Stimulated activated naive CD8-positive, alpha-beta T cell treated with anti-CD3 and anti-CD28 coated beads, Interleukin-15, Interleukin-2, amounts not matched to agents 100 ng/mL and 50 ng/mL, for 24 hours (primary cell): ENCODE measurements around the gene POLD2.

Source experiments
- H3K27ac Mint-ChIP-seq: one replicate; pipeline ENCODE4 v1.8.0; 2021; ENCODE audit warnings: mild to moderate bottlenecking, mixed read lengths
- H3K27me3 Mint-ChIP-seq: one replicate; pipeline ENCODE4 v1.8.0; 2021; ENCODE audit warnings: mixed read lengths
- H3K36me3 Mint-ChIP-seq: one replicate; pipeline ENCODE4 v1.8.0; 2021; ENCODE audit warnings: low read depth, mixed read lengths
- H3K4me1 Mint-ChIP-seq: one replicate; pipeline ENCODE4 v1.8.0; 2021; ENCODE audit warnings: low read depth, mixed read lengths
- H3K4me3 Mint-ChIP-seq: one replicate; pipeline ENCODE4 v1.8.0; 2021; ENCODE audit warnings: mild to moderate bottlenecking, mixed read lengths
- H3K9me3 Mint-ChIP-seq: one replicate; pipeline ENCODE4 v1.8.0; 2021; ENCODE audit warnings: mixed read lengths

Gene POLD2

DNA sequence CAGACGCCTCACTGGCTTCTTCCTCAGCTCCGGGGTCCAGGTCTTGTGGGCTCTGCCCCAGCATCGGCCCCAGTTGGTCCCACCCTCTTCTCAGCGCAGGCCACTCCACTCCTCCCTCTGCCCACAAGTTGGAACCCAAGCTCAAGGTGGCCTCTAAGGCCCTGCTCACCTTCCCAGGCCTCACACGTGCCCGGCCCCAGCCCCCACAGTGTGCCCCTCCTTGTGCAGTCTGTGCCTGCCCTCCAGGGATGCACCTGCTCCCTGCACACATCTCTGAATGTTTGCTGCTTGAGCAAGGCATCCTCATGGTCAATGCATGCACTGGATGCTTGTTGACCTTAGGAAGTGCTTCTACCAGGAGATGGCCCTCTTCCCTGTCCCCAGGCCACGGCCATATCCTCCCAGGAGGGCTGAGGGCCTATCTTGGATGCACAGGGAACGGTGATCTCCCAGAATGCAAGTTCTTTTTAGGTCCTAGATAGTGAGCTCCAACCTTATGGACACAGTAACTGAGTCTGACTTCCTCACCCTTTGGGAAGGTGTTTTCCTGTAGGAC lies 26.9 kb downstream of the POLD2 start:
- no peaks in the 10 kb centered on the region for H3K27me3 Mint-ChIP-seq
- no peaks in the 10 kb centered on the region for H3K9me3 Mint-ChIP-seq
- no peak overlapping the region for H3K4me3 Mint-ChIP-seq
- H3K4me1 Mint-ChIP-seq, result peaks cover 21% of the 10 kb centered on the region
- H3K27ac Mint-ChIP-seq, result no peak overlapping the region
- no peaks in the 10 kb centered on the region for H3K36me3 Mint-ChIP-seq

DNA sequence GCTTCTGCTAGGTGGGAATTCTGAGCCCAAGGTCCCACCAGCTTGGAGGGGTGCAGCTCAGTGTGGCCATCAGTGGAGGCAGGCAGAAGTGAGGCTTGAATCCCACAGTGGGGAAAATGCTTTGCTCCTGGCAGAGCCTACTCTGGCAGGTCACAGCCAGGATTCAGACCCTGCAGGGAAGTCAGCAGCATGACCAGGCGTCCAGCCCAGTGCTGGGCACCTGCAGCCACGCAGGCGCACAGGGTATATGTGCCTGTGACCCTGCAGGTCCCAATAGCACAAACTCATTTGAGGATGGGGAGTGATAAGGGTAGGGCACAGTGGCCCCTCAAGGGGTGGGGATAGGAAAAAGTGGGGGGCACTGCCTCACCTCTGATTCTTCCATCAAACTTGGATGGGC lies 27.6 kb downstream of the POLD2 start:
- H3K27me3 Mint-ChIP-seq, result no peaks in the 10 kb centered on the region
- peaks cover 21% of the 10 kb centered on the region for H3K4me1 Mint-ChIP-seq
- H3K36me3 Mint-ChIP-seq, result no peaks in the 10 kb centered on the region
- no peak overlapping the region for H3K27ac Mint-ChIP-seq
- no peaks in the 10 kb centered on the region for H3K9me3 Mint-ChIP-seq
- H3K4me3 Mint-ChIP-seq, result no peak overlapping the region

DNA sequence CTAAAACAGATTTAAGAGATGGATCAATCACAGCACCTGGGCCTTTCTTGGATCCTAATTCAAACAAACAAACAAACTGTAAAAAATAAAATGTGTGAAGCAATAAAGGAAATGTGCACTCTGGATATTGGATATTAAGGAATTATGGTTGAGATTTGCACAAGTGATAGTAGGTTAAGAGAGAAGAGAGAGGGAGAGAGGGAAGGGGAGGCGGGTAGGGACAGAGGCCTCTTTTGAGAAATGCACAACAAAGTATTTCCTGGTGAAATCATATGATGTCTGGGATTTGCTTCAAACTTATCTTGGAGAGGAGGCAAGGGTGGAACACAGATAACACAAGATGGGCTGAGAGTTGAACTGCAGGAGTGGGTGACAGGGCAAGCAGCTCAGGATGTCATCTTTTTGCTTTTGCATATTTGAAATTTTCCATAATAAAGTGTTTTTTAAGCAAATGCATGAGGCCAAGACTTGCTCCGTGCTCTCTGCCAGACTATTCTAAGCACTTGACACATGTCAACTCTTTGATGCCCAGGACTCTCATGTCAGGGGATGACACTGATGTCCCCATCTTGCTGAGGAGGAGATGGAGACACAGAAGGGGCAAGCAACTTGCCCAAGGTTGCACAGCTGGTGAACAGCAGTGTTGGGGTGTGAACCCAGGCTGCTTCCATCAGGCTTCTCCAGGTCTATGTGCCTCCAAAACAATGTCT lies 28.3 kb downstream of the POLD2 start:
- no peaks in the 10 kb centered on the region for H3K9me3 Mint-ChIP-seq
- H3K4me1 Mint-ChIP-seq, result peaks cover 21% of the 10 kb centered on the region
- no peak overlapping the region for H3K27ac Mint-ChIP-seq
- H3K4me3 Mint-ChIP-seq, result no peak overlapping the region
- H3K27me3 Mint-ChIP-seq, result no peaks in the 10 kb centered on the region
- H3K36me3 Mint-ChIP-seq, result no peaks in the 10 kb centered on the region

DNA sequence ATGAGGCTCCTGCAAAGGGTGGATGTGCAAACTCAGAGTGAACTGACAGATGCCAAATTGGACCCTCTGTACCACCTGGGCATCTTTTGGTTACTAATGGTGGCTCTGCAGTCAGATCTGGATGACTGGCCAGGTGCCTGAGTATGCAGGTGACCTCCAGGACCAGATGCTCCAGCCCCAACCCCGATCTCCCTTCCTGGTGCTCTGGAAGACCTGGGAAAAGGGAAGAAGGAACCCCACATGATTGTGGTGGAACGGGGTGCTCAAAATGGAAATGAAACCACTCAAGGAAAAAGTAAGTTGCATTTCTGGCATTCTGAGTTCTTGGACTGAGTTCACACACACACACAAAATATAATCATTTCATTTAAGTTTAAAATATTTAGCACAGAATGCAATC lies 29.0 kb downstream of the POLD2 start:
- Mint-ChIP-seq H3K27me3 (no peaks in the 10 kb centered on the region), H3K36me3 (no peaks in the 10 kb centered on the region), H3K27ac (no peak overlapping the region), H3K9me3 (no peaks in the 10 kb centered on the region), H3K4me3 (no peak overlapping the region), H3K4me1 (peaks cover 21% of the 10 kb centered on the region)

DNA sequence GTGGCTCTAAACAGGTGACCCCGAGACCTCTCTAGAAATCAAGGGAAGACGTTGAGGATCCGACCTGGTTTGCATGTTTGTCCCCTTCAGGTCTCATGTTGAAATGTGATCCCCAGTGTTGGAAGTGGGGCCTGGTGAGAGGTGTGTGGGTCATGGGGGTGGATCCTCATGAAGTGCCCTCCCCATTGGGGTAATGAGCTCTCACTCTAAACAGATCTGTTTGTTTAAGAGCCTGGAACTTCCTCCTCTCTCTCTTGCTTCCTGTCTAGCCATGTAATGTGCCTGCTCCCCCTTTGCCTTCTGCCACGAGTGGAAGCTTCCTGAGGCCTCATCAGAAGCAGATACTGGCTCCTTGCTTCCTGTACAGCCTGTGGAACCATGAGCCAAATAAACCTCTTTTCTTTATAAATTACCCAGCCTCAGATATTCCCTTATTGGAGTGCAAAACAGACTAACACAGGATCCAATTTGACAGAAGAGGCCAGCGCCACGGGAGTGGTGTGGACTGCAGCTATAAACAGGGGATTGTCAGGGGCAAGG lies 30.2 kb downstream of the POLD2 start:
- Mint-ChIP-seq H3K4me3 (no peak overlapping the region), H3K9me3 (no peaks in the 10 kb centered on the region), H3K27me3 (no peaks in the 10 kb centered on the region), H3K27ac (no peak overlapping the region), H3K36me3 (no peaks in the 10 kb centered on the region), H3K4me1 (peaks cover 21% of the 10 kb centered on the region)

DNA sequence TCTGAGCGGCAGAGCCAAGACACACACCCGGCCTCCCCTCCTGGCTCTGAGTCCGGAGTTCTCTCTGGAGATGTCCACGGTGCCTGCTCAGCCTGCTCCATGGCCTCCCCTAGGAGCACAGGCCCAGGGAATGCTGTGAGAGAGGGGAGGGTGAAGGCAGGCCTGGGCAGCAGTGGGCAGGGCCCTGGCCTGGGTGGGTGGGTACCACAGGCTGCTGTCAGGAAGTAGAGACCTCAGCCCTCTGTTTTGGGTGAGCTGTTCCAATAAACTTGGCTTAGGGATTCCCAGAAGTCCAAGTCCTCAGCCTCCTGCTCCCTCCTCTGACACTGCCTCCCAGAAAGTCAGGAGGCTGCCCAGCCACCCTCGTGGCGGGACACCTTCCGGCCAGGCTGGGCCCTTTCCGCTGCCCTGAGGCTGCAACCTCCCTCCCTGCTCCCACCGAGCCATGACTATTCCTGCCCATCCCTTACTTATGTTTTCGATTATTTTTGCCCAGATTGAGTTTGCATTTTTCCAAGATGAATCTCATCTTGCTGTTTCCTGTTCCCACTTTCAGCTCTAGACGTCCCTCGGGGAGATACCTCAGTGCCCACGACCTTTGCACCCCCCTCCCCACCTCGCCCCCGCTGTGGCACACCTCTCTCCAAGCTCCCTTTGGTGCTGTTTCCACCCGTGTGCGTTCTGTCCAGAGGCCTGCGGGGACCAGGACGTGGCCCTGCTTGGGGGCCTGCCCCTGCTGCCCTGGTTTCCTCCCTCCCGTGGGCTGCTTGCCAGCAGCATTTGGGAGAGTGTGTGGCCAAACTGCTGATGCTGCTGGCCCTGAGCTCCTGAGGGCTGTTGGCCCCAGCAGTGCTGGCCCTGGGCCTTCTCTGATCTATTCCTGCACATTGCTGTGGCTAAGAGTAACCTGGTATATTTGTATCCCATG lies 35.2 kb downstream of the POLD2 start:
- no peaks in the 10 kb centered on the region for H3K27me3 Mint-ChIP-seq
- H3K9me3 Mint-ChIP-seq, result no peaks in the 10 kb centered on the region
- no peaks in the 10 kb centered on the region for H3K36me3 Mint-ChIP-seq
- H3K4me1 Mint-ChIP-seq, result peaks cover 8% of the 10 kb centered on the region
- no peak overlapping the region for H3K27ac Mint-ChIP-seq
- no peak overlapping the region for H3K4me3 Mint-ChIP-seq

DNA sequence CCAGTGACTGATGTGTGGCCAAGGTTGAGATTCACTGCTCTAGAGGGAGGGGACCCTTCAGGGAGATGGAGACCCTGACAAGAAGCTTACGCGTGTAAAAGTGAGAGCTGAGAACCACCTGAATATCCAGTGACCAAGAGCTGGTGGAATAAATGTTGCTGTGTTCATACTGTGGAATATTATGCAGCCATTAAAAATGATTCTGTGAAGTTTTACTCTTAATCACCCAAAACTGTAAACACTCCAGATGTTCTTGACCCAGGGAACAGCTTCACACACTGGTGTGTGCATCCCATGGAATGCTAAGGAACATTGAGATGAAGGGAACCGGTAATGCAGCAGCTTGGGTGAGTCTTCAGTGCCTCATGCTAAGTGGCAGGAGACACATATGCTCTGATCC lies 36.7 kb downstream of the POLD2 start:
- H3K27ac Mint-ChIP-seq, result no peak overlapping the region
- no peaks in the 10 kb centered on the region for H3K36me3 Mint-ChIP-seq
- H3K27me3 Mint-ChIP-seq, result no peaks in the 10 kb centered on the region

DNA sequence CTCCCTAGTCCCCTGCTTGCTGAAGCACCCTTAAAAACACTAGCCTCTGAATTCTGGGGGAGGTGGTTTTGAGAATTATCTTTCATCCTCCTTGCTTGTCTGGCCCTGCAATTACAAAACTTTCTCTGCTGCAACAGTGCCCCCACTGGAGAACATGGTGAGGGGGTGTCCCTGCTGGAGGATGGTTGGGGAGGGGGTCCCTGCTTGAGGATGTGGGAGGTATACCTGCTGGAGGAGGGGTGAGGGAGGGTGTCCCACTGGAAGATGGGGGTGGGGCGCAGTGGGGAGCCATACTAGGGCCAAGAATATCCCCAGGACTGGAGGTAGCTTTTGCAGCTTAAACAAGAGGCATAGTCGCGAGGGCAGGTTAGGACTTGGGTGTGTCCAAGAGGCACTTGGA lies 37.8 kb downstream of the POLD2 start:
- no peak overlapping the region for H3K27ac Mint-ChIP-seq
- H3K36me3 Mint-ChIP-seq, result peaks cover 9% of the 10 kb centered on the region
- peaks cover 24% of the 10 kb centered on the region for H3K4me1 Mint-ChIP-seq
- H3K27me3 Mint-ChIP-seq, result no peaks in the 10 kb centered on the region
- H3K9me3 Mint-ChIP-seq, result no peaks in the 10 kb centered on the region
- no peak overlapping the region for H3K4me3 Mint-ChIP-seq

More for the DNA sequence above, 36.7 kb downstream of the POLD2 start:
- H3K9me3 Mint-ChIP-seq, result no peaks in the 10 kb centered on the region
- H3K4me3 Mint-ChIP-seq, result no peak overlapping the region
- H3K4me1 Mint-ChIP-seq, result peaks cover 14% of the 10 kb centered on the region

DNA sequence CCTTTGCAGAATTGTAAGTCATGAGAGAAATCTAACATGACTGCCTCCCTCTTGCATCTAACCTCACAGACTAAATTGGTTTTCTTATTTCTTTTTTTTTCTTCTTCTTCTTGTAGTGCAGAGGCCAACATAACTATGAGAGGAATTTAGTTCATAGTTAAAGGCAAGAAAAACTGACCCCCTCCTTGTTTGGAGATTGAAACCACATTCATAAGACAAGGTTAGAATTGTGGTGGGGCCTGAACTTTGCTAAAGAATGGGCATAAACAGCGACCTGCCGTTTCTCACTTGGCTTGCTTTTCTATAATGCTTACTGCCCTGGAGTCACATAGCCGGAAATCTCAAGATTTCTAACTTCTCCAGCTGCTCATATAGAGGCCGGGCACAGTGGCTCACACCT lies 38.6 kb downstream of the POLD2 start:
- Mint-ChIP-seq H3K9me3 (no peaks in the 10 kb centered on the region), H3K4me3 (no peak overlapping the region), H3K36me3 (peaks cover 11% of the 10 kb centered on the region), H3K27me3 (no peaks in the 10 kb centered on the region), H3K27ac (no peak overlapping the region), H3K4me1 (peaks cover 31% of the 10 kb centered on the region)

DNA sequence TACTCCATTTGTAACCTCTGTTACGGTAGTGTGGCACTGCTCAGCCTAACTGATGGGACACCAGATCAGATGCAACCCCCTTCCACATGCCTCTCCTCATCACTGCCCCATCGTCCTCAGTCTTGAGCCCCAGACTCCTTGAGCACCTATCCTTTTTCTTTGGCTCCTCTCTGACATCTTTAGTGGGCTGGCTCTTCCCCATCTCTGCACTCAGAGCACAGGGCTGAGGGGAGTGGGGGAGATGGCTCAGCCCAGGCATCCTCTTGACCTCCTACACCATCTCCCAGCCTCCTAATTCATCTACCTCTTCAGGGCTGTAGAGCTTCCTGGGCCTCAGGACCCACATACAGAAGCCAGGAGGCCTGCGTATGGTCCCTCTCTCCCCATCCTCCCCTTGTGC lies 39.6 kb downstream of the POLD2 start:
- no peaks in the 10 kb centered on the region for H3K9me3 Mint-ChIP-seq
- H3K4me3 Mint-ChIP-seq, result peak overlapping the region; percentile 63
- peaks cover 14% of the 10 kb centered on the region for H3K36me3 Mint-ChIP-seq
- H3K27ac Mint-ChIP-seq, result peak overlapping the region; percentile 53
- H3K27me3 Mint-ChIP-seq, result no peaks in the 10 kb centered on the region
- peaks cover 37% of the 10 kb centered on the region for H3K4me1 Mint-ChIP-seq

DNA sequence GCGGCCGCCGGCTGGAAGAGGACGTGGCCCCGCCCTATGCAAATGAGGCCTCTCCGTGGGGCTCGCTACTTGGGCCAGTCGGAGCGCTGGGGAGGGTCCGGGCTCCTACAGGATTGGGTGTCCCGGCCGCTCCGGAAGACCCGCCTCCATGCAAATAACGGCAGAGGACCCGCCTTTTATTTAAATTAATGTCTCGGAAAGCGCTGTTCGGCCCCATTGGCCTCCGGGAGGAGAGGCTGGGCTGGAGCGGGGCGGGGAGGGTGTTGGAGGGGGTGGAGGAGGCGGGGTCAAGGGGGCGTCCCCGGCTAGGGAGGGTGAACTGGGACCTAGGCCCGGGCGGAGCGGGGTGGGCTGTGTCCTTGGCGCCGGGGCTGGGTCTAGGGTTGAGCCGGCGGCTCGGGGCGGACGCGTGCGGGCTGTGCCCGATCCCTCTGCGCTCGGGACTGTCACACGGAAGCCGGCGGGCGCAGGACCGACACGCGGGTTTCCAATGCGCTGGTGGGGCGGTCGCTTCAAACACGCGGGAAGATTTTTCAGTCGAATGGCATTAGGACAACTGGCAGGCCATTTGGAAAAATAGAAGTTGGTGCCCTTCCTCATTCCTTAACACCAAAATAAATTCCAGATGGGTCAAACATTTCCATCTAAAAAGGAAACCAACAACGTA lies 40.7 kb downstream of the POLD2 start:
- peaks cover 26% of the 10 kb centered on the region for H3K36me3 Mint-ChIP-seq
- peak overlapping the region; percentile 81 for H3K4me3 Mint-ChIP-seq
- H3K27me3 Mint-ChIP-seq, result no peaks in the 10 kb centered on the region
- no peaks in the 10 kb centered on the region for H3K9me3 Mint-ChIP-seq
- H3K4me1 Mint-ChIP-seq, result peaks cover 48% of the 10 kb centered on the region
- peak overlapping the region; percentile 72 for H3K27ac Mint-ChIP-seq

DNA sequence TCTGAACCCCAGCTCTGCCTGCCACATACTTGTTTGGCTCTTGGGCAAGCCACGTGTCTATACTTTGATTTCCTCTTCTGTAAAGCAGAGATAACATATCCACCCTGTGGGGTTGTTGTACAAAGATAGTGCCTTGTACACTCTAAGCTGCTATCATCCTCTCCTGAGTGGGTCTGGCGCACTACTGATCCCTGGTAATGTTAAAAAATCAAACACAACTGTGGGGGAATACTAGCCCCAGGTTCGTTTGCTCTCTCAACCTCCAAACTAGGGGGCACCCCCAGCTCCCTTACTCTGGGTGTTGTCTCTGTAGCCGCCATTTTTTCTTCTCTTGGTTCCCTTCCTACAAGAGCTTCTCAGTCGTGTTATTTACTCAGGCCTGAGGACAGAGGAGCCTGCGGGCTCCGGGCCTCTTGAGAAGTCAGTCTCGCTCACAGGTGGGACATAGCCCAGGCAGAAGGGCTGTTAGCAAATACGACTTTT lies 42.0 kb downstream of the POLD2 start:
- Mint-ChIP-seq H3K4me3 (peak overlapping the region; percentile 95), H3K36me3 (peaks cover 39% of the 10 kb centered on the region), H3K27me3 (no peaks in the 10 kb centered on the region), H3K27ac (peak overlapping the region; percentile 99), H3K4me1 (peaks cover 55% of the 10 kb centered on the region), H3K9me3 (no peaks in the 10 kb centered on the region)

DNA sequence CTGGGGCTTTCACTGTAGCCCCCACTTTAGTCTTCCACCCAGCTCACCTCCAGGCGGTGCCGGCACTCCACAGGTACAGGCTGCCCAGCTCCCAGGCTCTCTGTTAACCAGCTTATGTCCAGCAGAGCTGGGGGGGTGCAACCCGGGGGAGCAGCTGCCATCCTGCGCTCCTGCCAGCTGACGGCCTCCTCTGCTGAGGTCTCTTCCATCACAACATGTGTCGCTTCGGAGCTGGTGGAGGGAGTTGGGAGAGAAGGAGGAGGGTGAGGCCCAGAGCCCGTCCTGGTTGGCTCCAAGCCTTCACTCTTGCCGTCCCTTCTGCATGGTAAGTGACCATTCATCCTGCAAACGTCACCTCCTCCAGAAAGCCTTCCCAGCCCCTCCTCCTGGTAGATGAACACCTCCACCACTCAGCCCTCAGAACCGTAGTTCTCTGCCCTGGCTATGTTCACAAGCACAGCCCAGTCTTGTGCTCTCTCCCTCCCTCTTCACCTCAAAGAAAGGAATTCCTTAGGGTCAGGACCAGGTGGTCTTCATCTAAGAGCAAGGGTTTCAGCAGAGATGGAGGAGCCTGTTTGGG lies 42.6 kb downstream of the POLD2 start:
- Mint-ChIP-seq H3K27me3 (no peaks in the 10 kb centered on the region), H3K27ac (peak overlapping the region; percentile 99), H3K4me3 (peak overlapping the region; percentile 95), H3K4me1 (peaks cover 55% of the 10 kb centered on the region), H3K36me3 (peaks cover 44% of the 10 kb centered on the region), H3K9me3 (no peaks in the 10 kb centered on the region)

DNA sequence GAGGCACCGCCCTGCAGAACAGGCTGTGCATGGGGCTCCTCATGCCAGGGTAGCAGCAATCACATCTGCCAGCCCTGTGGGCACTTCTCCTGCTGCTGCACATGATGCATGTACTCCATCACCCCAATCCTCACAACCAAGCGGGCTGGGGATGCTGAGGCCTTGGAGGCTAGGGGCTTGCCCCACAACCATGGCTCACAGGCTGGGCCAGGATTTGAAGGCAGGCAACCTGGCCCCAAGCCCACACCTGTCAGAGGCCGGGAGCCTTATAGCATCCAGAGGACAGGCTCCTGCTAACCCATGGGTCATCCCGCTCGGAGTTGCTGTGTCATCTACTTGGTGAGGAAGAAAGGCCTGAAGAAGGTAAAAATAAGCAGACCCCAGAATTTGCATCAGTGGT lies 43.2 kb downstream of the POLD2 start:
- Mint-ChIP-seq H3K36me3 (peaks cover 50% of the 10 kb centered on the region), H3K27ac (no peak overlapping the region), H3K4me3 (peak overlapping the region; percentile 17), H3K4me1 (peaks cover 59% of the 10 kb centered on the region), H3K27me3 (no peaks in the 10 kb centered on the region), H3K9me3 (no peaks in the 10 kb centered on the region)
